ENCODE measurements around the gene CTR9. TPM values are rescaled to one million over a fixed set of nuclear protein-coding genes. Genes with fewer than 3 reads are reported as not detected.
"Not testable (repeated sequence)": the region's sequence is repeated elsewhere in the genome, so short reads cannot be mapped to it uniquely, and the experiment has no call there.

CTR9 gene
- total RNA-seq, 2 experiments from 2014 or later = 45.3 to 47.0 TPM

DNA sequence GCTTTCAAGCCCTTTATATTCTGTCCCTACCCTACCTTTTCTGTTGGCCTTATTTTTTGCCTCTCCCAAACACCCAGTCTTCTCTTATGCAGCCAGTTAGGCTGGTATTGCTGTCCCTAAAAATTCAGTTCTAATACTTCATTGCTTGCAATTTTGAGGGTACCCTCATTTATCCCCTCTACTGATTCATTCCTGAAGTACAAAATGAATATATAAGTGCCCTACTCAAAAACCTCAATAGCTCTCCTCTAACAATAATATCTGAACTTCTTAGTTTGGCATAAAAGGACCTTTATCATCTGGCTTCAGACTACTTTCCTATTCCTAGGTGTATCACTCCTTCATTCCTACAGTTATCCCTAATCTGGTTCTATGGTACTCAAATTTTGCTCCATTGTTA, 62.9 kb downstream of the CTR9 start:
- no peak overlapping the region for H3K4me3 Mint-ChIP-seq
- CTCF ChIA-PET = interaction anchor here (1.6 kb wide), 1 partner anchor 19 kb away, joined by 3 read pairs; no protein-coding TSS in a partner anchor
- no peaks in the 10 kb centered on the region for H3K9me3 Mint-ChIP-seq
- POLR2A ChIA-PET = no interaction called here
- DNase-seq = no peak
- H3K27ac Mint-ChIP-seq = no peak overlapping the region
- peaks cover 11% of the 10 kb centered on the region for H3K27me3 Mint-ChIP-seq
- peaks cover 3% of the 10 kb centered on the region for H3K36me3 Mint-ChIP-seq (ENCODE audit: low read depth)
- H3K4me1 Mint-ChIP-seq = peaks cover 14% of the 10 kb centered on the region

DNA sequence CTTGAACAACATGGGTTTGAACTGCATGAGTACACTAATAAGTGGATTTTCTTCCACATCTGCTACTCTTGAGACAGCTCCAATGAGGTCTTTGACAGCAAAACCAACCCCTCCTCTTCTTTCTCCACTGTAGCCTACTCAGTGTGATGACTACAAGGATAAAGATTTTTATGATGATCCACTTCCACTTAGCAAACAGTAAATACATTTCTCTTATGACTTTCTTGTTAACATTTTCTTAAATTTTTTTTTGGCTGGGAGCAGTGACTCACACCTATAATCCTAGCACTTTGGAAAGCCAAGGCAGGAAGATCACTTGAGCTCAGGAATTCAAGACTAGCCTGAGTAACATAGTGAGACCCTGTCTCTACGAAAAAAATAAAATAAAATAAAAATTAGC, 67.5 kb downstream of the CTR9 start:
- Mint-ChIP-seq H3K4me3 (no peak overlapping the region), H3K4me1 (peaks cover 8% of the 10 kb centered on the region), H3K9me3 (no peaks in the 10 kb centered on the region), H3K36me3 (ENCODE audit: low read depth) (peaks cover 8% of the 10 kb centered on the region), H3K27me3 (peaks cover 8% of the 10 kb centered on the region), H3K27ac (no peak overlapping the region)
- CTCF ChIA-PET = interaction anchor here (0.6 to 1.6 kb wide), 3 partner anchors 10 to 222 kb away, joined by 3 to 5 read pairs (median 3); partner anchors contain the start of gene EIF4G2
- POLR2A ChIA-PET = no interaction called here
- no peak for DNase-seq

DNA sequence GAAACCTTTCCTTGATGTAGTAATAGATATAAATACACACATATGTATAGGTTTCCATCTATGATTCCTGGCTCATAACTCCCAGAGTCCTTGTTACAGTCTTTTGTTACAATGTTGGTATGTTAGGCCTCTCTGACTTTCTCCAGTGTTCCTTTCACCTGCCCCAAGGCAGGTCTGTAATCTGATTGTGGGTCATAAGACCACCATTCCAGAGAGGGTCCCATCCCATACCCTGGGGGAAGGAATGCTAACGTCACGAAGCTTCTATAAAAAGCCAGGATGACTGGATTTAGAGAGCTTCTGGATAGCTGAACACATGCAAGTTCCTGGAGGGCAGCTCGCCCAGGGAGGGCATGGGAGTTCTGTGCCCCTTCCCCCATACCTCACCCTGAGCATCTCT, 71.4 kb downstream of the CTR9 start:
- POLR2A ChIA-PET, DNase-seq: not testable (repeated sequence)

DNA sequence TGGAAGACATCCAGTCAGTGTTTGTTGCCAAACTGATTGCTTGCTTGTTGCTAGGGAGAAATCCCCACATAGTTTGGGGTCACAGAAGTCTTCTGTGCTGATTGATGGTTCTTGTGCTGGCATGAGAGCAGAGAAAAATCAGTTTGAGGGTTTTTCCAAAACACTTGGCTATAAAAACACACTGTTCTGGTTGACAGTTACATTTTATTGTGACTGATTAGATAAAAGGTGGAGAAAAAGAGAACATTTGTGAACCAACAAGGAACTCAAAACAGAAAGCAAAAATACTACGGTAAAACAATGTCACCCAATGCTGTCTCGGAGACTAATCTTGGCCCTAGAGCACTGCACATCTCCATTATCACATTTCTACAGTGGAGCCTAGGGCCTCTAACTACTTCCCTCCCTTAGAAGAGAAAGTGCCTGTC, 72.1 kb downstream of the CTR9 start:
- H3K36me3 Mint-ChIP-seq (ENCODE audit: low read depth) = peaks cover 19% of the 10 kb centered on the region
- H3K4me1 Mint-ChIP-seq = peaks cover 17% of the 10 kb centered on the region
- CTCF ChIA-PET = interaction anchor here (0.6 to 1.0 kb wide), 2 partner anchors 8 to 13 kb away, joined by 3 read pairs; no protein-coding TSS in a partner anchor

More for the DNA sequence above, 71.4 kb downstream of the CTR9 start:
- H3K27ac Mint-ChIP-seq, H3K4me3 Mint-ChIP-seq, H3K9me3 Mint-ChIP-seq, H3K27me3 Mint-ChIP-seq: not testable (repeated sequence)
- Mint-ChIP-seq H3K4me1 (peaks cover 17% of the 10 kb centered on the region), H3K36me3 (ENCODE audit: low read depth) (peaks cover 16% of the 10 kb centered on the region)
- CTCF ChIA-PET = interaction anchor here (1.0 kb wide), 1 partner anchor 9 kb away, joined by 3 read pairs; no protein-coding TSS in a partner anchor

DNA sequence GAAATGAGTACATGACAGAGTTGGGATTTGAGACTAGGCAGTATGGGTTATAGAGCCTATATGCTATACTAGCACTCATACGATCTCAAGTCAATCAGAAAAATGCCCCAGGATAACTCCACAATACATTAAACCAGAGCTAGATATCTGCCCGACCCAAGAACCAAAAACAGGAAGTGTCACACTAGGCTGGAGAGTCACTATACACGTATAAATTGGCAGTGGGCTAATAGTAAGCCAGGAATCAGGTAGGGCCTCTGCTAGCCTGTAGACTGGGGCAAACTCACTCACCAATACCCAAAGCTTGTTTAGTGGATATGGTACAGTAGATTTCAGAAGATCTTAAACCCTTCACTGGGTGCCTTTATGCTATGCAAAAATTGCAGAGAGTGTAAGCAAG, 73.8 kb downstream of the CTR9 start:
- Mint-ChIP-seq H3K9me3 (no peaks in the 10 kb centered on the region), H3K4me1 (peaks cover 17% of the 10 kb centered on the region), H3K4me3 (no peak overlapping the region), H3K27ac (no peak overlapping the region), H3K36me3 (ENCODE audit: low read depth) (peaks cover 19% of the 10 kb centered on the region), H3K27me3 (no peaks in the 10 kb centered on the region)
- CTCF ChIA-PET = no interaction called here
- DNase-seq = no peak
- POLR2A ChIA-PET = no interaction called here

More for the DNA sequence above, 72.1 kb downstream of the CTR9 start:
- Mint-ChIP-seq H3K27ac (no peak overlapping the region), H3K27me3 (no peaks in the 10 kb centered on the region), H3K4me3 (peak overlapping the region; percentile 18), H3K9me3 (no peaks in the 10 kb centered on the region)
- no peak for DNase-seq
- POLR2A ChIA-PET = no interaction called here

DNA sequence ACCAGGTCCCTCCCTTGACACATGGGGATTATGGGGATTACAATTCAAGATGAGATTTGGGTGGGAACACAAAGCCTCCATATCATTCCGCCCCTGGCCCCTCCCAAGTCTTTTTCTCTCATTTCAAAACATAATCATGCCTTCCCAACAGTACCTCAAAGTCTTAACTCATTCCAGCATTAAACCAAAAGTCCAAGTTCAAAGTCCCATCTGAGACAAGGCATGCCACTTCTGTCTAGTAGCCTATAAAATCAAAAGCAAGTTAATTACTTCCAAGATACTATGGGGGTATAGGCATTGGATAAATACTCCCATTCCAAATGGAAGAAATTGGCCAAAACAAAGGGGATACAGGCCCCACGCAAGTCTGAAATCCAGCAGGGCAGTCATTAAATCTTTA, 77.4 kb downstream of the CTR9 start:
- ChIA-PET POLR2A (no interaction called here), CTCF (interaction anchor here (0.6 to 1.4 kb wide), 2 partner anchors 10 to 12 kb away, joined by 3 to 4 read pairs; no protein-coding TSS in a partner anchor)
- no peak overlapping the region for H3K4me3 Mint-ChIP-seq

DNA sequence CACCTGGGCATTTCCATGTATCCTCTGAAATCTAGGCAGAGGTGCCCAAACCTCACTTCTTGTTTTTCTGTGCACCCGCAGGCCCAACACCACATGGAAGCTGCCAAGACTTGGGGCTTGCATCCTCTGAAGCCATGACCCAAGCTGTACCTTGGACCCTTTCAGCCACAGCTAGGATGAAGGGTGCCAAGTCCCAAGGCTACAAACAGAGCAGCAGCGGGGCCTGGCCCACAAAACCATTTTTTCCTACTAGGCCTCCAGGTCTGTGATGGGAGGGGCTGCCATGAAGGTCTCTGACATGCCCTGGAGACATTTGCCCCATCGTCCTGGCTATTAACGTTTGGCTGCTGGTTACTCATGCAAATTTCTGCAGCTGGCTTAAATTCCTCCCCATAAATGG, 78.1 kb downstream of the CTR9 start:
- no peak overlapping the region for H3K4me3 Mint-ChIP-seq

More for the DNA sequence above, 77.4 kb downstream of the CTR9 start:
- Mint-ChIP-seq H3K9me3 (no peaks in the 10 kb centered on the region), H3K27me3 (no peaks in the 10 kb centered on the region), H3K4me1 (peaks cover 11% of the 10 kb centered on the region), H3K27ac (no peak overlapping the region), H3K36me3 (ENCODE audit: low read depth) (peaks cover 17% of the 10 kb centered on the region)
- no peak for DNase-seq

More for the DNA sequence above, 78.1 kb downstream of the CTR9 start:
- no peaks in the 10 kb centered on the region for H3K27me3 Mint-ChIP-seq
- POLR2A ChIA-PET = no interaction called here
- no peak overlapping the region for H3K27ac Mint-ChIP-seq
- no peaks in the 10 kb centered on the region for H3K9me3 Mint-ChIP-seq
- CTCF ChIA-PET = interaction anchor here (0.6 to 1.4 kb wide), 4 partner anchors 9 to 83 kb away, joined by 3 to 4 read pairs (median 3); no protein-coding TSS in a partner anchor
- DNase-seq = no peak
- peaks cover 5% of the 10 kb centered on the region for H3K4me1 Mint-ChIP-seq
- H3K36me3 Mint-ChIP-seq (ENCODE audit: low read depth) = peaks cover 13% of the 10 kb centered on the region

Other genes with a start within 250 kb of the CTR9 start
- 10 to 100 TPM; 10.3 to 11.6 TPM for gene RNF141, start 210.1 kb upstream of the CTR9 start, total RNA-seq
- gene LYVE1, start 182.6 kb upstream of the CTR9 start, total RNA-seq = not detected
- gene IRAG1, start 57.5 kb upstream of the CTR9 start, total RNA-seq = not detected
- gene EIF4G2, start 57.7 kb downstream of the CTR9 start, total RNA-seq = 100 to 1,000 TPM; 650 to 817 TPM
- 10 to 100 TPM; 57.1 to 57.5 TPM for gene ZBED5, start 106.8 kb downstream of the CTR9 start, total RNA-seq

Measured in activated CD4-positive, alpha-beta T cell treated with anti-CD3 and anti-CD28 coated beads, Interleukin-2, amount 10 ng/mL, durations not matched to agents 7 days and 5 days (primary cell).